Osteocyte (in vitro differentiated cells): ENCODE measurements around the gene KRTAP10-12. TPM values are rescaled to one million over a fixed set of nuclear protein-coding genes. Genes with fewer than 3 reads are reported as not detected.

Experiments used
- DNase-seq: peaks from one replicate; pipeline ENCODE4 v3.0.0; 2021; ENCODE audit warnings: mixed read lengths; ENCODE audit not compliant: unreplicated experiment; ENCODE audit errors: extremely low spot score
- H3K27ac Mint-ChIP-seq: one replicate; pipeline ENCODE4 v1.8.0; 2021; ENCODE audit warnings: mild to moderate bottlenecking, mixed read lengths; ENCODE audit not compliant: unreplicated experiment
- H3K27me3 Mint-ChIP-seq: one replicate; pipeline ENCODE4 v1.8.0; 2021; ENCODE audit warnings: mixed read lengths; ENCODE audit not compliant: unreplicated experiment
- H3K36me3 Mint-ChIP-seq: one replicate; pipeline ENCODE4 v1.8.0; 2021; ENCODE audit warnings: mixed read lengths; ENCODE audit not compliant: unreplicated experiment
- H3K4me1 Mint-ChIP-seq: one replicate; pipeline ENCODE4 v1.8.0; 2021; ENCODE audit warnings: mixed read lengths; ENCODE audit not compliant: unreplicated experiment
- H3K4me3 Mint-ChIP-seq: one replicate; pipeline ENCODE4 v1.8.0; 2021; ENCODE audit warnings: mild to moderate bottlenecking, moderate library complexity, mixed read lengths; ENCODE audit not compliant: unreplicated experiment
- H3K9me3 Mint-ChIP-seq: one replicate; pipeline ENCODE4 v1.8.0; 2021; ENCODE audit warnings: mixed read lengths; ENCODE audit not compliant: unreplicated experiment
- total RNA-seq: library from RNA; stranded (reverse); gene quantifications from 2 replicates; pipeline ENCODE4 v1.2.1, GENCODE V29; 2021
- TF ChIP-seq, protein P1 (sequence below): fragments of 200-600 bp; sonication (generic); IDR thresholded peaks from 2 replicates; pipeline ENCODE4 v1.5.0; 2021; ENCODE audit warnings: antibody characterized with exemption, mild to moderate bottlenecking, moderate library complexity

The KRTAP10-12 gene
- total RNA-seq, 1 donor from 2014 or later, result not detected

GRCh38 chr21:44723177-44724131, 26.5 kb downstream of the KRTAP10-12 start:
- no peak overlapping the region for H3K27ac Mint-ChIP-seq
- H3K4me1 Mint-ChIP-seq, result peaks cover under 1% of the 10 kb centered on the region
- H3K9me3 Mint-ChIP-seq, result no peaks in the 10 kb centered on the region
- peaks cover 52% of the 10 kb centered on the region for H3K27me3 Mint-ChIP-seq
- peak; percentile 85 for DNase-seq
- TF ChIP-seq, protein P1, sequence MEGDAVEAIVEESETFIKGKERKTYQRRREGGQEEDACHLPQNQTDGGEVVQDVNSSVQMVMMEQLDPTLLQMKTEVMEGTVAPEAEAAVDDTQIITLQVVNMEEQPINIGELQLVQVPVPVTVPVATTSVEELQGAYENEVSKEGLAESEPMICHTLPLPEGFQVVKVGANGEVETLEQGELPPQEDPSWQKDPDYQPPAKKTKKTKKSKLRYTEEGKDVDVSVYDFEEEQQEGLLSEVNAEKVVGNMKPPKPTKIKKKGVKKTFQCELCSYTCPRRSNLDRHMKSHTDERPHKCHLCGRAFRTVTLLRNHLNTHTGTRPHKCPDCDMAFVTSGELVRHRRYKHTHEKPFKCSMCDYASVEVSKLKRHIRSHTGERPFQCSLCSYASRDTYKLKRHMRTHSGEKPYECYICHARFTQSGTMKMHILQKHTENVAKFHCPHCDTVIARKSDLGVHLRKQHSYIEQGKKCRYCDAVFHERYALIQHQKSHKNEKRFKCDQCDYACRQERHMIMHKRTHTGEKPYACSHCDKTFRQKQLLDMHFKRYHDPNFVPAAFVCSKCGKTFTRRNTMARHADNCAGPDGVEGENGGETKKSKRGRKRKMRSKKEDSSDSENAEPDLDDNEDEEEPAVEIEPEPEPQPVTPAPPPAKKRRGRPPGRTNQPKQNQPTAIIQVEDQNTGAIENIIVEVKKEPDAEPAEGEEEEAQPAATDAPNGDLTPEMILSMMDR, result no peak
- no peaks in the 10 kb centered on the region for H3K36me3 Mint-ChIP-seq
- H3K4me3 Mint-ChIP-seq, result no peak overlapping the region

DNA sequence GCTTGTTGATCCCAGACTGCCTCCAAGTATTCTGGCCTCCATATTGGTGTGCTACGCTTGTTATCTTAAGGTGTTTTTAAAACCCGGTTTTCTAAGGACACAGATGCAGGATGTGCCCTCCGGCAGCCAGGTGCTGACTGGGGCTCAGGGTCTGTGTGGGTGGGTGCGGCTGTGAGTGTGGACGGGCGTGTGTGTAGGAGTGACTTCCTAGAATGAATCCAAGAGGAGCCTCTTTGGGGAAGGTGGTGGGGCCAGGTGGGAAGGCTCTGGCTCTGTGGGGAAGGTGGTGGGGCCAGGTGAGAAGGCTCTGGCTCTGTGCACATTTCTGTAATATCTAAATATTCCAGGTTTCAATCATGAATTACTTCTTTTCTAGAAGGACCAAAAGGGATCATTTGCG, 27.2 kb downstream of the KRTAP10-12 start:
- H3K27me3 Mint-ChIP-seq, result peaks cover 47% of the 10 kb centered on the region
- DNase-seq, result no peak

DNA sequence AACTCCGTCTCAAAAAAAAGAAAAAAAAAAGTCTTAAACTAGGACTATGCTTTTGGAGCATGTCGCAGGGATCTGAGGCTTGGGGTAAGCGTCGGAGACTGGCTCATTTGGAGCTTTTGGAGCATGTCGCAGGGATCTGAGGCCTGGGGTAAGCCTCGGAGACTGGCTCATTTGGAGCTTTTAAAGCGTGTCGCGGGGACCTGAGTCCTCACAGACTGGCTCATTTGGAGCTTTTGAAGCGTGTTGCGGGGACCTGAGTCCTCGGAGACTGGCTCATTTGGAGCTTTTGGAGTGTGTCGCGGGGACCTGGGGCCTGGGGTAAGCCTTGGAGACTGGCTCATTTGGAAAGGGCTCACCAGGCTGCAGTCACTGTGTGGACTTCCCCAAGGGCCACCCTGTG, 28.0 kb downstream of the KRTAP10-12 start:
- Mint-ChIP-seq H3K4me1 (no peaks in the 10 kb centered on the region), H3K9me3 (no peaks in the 10 kb centered on the region), H3K4me3 (no peak overlapping the region), H3K27ac (no peak overlapping the region), H3K36me3 (no peaks in the 10 kb centered on the region), H3K27me3 (peaks cover 46% of the 10 kb centered on the region)
- TF ChIP-seq, protein P1, result no peak
- peak; percentile 59 for DNase-seq

More for the DNA sequence above, 27.2 kb downstream of the KRTAP10-12 start:
- H3K36me3 Mint-ChIP-seq, result no peaks in the 10 kb centered on the region
- no peaks in the 10 kb centered on the region for H3K9me3 Mint-ChIP-seq
- TF ChIP-seq, protein P1, result no peak
- H3K4me3 Mint-ChIP-seq, result no peak overlapping the region
- no peaks in the 10 kb centered on the region for H3K4me1 Mint-ChIP-seq
- H3K27ac Mint-ChIP-seq, result no peak overlapping the region

DNA sequence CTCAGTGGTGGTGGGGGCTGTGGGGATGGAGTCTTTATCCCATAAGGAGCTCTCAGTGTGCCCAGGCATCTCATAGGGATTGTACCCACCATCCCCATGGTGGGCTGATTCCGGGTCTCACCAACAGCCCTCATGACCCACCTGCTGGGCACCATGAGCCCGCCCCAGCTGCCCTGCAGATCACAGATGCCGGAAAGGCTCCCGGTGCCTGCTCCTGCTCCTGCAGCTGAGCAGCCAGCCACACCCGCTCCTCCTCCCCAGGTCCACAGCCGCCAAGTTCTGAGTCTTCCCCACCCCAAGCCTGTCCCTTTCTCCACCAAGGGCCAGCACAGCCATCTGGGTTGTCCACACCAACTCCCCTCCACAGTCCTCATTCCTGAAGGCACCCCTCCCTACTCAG, 29.9 kb downstream of the KRTAP10-12 start:
- H3K9me3 Mint-ChIP-seq, result no peaks in the 10 kb centered on the region
- H3K4me1 Mint-ChIP-seq, result no peaks in the 10 kb centered on the region
- H3K27ac Mint-ChIP-seq, result no peak overlapping the region
- no peak overlapping the region for H3K4me3 Mint-ChIP-seq
- TF ChIP-seq, protein P1, result no peak
- H3K36me3 Mint-ChIP-seq, result no peaks in the 10 kb centered on the region
- peaks cover 58% of the 10 kb centered on the region for H3K27me3 Mint-ChIP-seq
- DNase-seq, result no peak

DNA sequence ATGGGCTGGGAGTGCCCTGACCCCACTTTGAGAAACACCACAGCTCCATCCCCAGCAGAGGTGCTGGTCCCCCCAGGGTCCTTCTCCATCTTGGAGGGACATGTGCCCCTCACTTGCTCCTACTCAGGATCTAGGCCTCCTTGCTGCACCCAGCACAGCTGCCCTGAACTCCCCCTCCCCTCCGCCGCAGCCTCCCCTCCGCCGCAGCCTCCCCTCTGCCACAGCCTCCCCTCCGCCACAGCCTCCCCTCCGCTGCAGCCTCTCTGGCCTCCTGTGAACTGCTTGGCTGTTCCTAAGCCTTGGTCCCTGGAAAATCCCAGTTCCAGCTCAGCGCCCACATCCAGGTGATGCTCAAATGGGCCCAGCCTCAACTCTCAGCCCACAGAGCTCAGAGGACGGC, 30.3 kb downstream of the KRTAP10-12 start:
- H3K27ac Mint-ChIP-seq, result no peak overlapping the region

More for the DNA sequence above, 30.3 kb downstream of the KRTAP10-12 start:
- TF ChIP-seq, protein P1, result no peak
- Mint-ChIP-seq H3K36me3 (no peaks in the 10 kb centered on the region), H3K4me1 (no peaks in the 10 kb centered on the region), H3K9me3 (no peaks in the 10 kb centered on the region), H3K4me3 (no peak overlapping the region), H3K27me3 (peaks cover 61% of the 10 kb centered on the region)
- DNase-seq, result peak; percentile 56
